ENCODE results near the gene C6orf141. TPM values are rescaled to one million over a fixed set of nuclear protein-coding genes. Genes with fewer than 3 reads are reported as not detected.

Gene C6orf141
- total and polyA plus RNA-seq, 2 of the 8 experiments (the other 6 are each of a cell fraction or from before 2014, with no cell fraction given), result 7.6 to 16.1 TPM

GRCh38 chr6:49564552-49564951, 14.1 kb downstream of the C6orf141 start:
- Histone ChIP-seq H3K4ac (replicated peaks; ENCODE audit: insufficient read length, low read depth, low read length) (no peak overlapping the region), H3K56ac (replicated peaks; ENCODE audit: insufficient read length, low read depth, low read length) (no peak overlapping the region), H2BK20ac (ENCODE audit: low read length) (no peak overlapping the region), H4K20me1 (replicated peaks in 1 of 2; ENCODE audit: control insufficient read depth in 1 of 2, insufficient read depth in 2 of 2, low read length in 2 of 2) (peaks cover 0 to under 1% of the 10 kb centered on the region in 2 experiments), H2BK120ac (replicated peaks; ENCODE audit: low read depth, low read length) (no peak overlapping the region), H2BK12ac (ENCODE audit: low read depth, low read length) (no peak overlapping the region), H4K5ac (ENCODE audit: insufficient read length, low read depth, low read length) (no peak overlapping the region), H3K23me2 (ENCODE audit: low read depth, low read length) (no peaks in the 10 kb centered on the region), H3K4me2 (ENCODE audit: insufficient read depth in 1 of 2, low read depth in 2 of 2, low read length in 2 of 2) (no peak overlapping the region), H3K18ac (ENCODE audit: extremely low read depth, low read length) (no peak overlapping the region), H4K91ac (replicated peaks; ENCODE audit: insufficient read length, low read length) (no peak overlapping the region), H3K9me3 (ENCODE audit: insufficient read depth in 2 of 2, low read depth in 1 of 2, low read length in 1 of 2) (no peaks in the 10 kb centered on the region), H3K79me1 (ENCODE audit: low read depth, low read length) (no peaks in the 10 kb centered on the region), H3K27ac (ENCODE audit: low read depth, low read length) (no peak overlapping the region), H3K14ac (ENCODE audit: insufficient read length) (no peak overlapping the region), H3K27me3 (replicated peaks in 1 of 4; ENCODE audit: control insufficient read depth in 3 of 4, extremely low read depth in 1 of 4, insufficient read depth in 3 of 4, low read length in 3 of 4) (no peaks in the 10 kb centered on the region; a peak in 2 of 7 replicates), H2AFZ (ENCODE audit: low read length) (no peak overlapping the region), H3K36me3 (ENCODE audit: control insufficient read depth in 2 of 4, insufficient read depth in 4 of 4, low read length in 3 of 4) (peaks cover 0 to 4% (median 0%) of the 10 kb centered on the region in 4 experiments; a peak in 1 of 8 replicates), H3K4me3 (ENCODE audit: extremely low read depth in 1 of 4, insufficient read depth in 2 of 4, low read depth in 3 of 4, low read length in 4 of 4) (no peak overlapping the region), H3K9ac (replicated peaks in 1 of 4; ENCODE audit: extremely low read depth in 1 of 4, low read depth in 3 of 4, low read length in 3 of 4) (no peak overlapping the region), H2AK5ac (ENCODE audit: low read depth, low read length) (no peak overlapping the region), H2BK15ac (ENCODE audit: low read length) (no peak overlapping the region), H3K79me2 (ENCODE audit: control insufficient read depth in 1 of 2, insufficient read depth in 2 of 2, low read length in 2 of 2) (no peaks in the 10 kb centered on the region), H3K4me1 (replicated peaks in 1 of 4; ENCODE audit: control insufficient read depth in 3 of 4, insufficient read depth in 4 of 4, low read length in 3 of 4) (no peaks in the 10 kb centered on the region), H3K23ac (ENCODE audit: insufficient read length) (no peak overlapping the region), H4K8ac (ENCODE audit: extremely low read depth, insufficient read depth, low read length) (no peak overlapping the region), H2BK5ac (ENCODE audit: low read depth, low read length) (no peak overlapping the region)
- DNase-seq (ENCODE audit: low read depth in 1 of 2, low spot score in 2 of 2) (no peak), FAIRE-seq (no peak)
- 100% methylated on average over 1 of the region's 1 CpG; no CpG with 5 or more reads in 1 of the 2 experiments for WGBS, 2 experiments (ENCODE audit: extremely low coverage in 1 of 2, insufficient coverage in 1 of 2, insufficient read length in 1 of 2, insufficient replicate concordance in 2 of 2, low coverage in 1 of 2, low lambda C conversion rate in 2 of 2, missing lambda C conversion rate in 1 of 2)
- no peak for TF ChIP-seq NANOG (IDR thresholded peaks at IDR 0.05; ENCODE audit: insufficient read depth, low read depth, low read length, poor library complexity, severe bottlenecking)
- no peak for TF ChIP-seq EGR1 (IDR thresholded peaks at IDR 0.05; ENCODE audit: borderline replicate concordance, low read depth, low read length)
- TF ChIP-seq TAF7 (optimal IDR thresholded peaks at IDR 0.05; ENCODE audit: borderline replicate concordance, low read depth, low read length), result no peak
- no peak for TF ChIP-seq CHD1 (IDR thresholded peaks at IDR 0.05; ENCODE audit: low read depth, low read length)
- no peak for TF ChIP-seq BRCA1 (IDR thresholded peaks at IDR 0.05; ENCODE audit: low read depth, low read length)
- no peak for TF ChIP-seq CTCF (IDR thresholded peaks at IDR 0.05; ENCODE audit: control extremely low read depth in 1 of 3, insufficient read depth in 1 of 3, low read depth in 1 of 3, low read length in 3 of 3)
- TF ChIP-seq CTBP2 (IDR thresholded peaks at IDR 0.05; ENCODE audit: borderline replicate concordance, insufficient read depth, insufficient read length, low read length), result no peak
- no peak for TF ChIP-seq SIRT6 (IDR thresholded peaks at IDR 0.05; ENCODE audit: low read length)
- CTCF ChIA-PET (ENCODE audit: partially characterized antibody), result interaction anchor here (2.8 to 5.5 kb wide), 2 partner anchors 14 to 32 kb away, joined by 10 to 23 read pairs; partner anchors contain the start of gene C6orf141
- POLR2A ChIA-PET (ENCODE audit: partially characterized antibody), result no interaction called here
